Fibroblast of skin of right biceps (primary cell): ENCODE measurements around the gene TNFRSF8.

Source experiments
- DNase-seq: peaks from one replicate; pipeline ENCODE4 v3.0.0-alpha.2; 2013

Gene TNFRSF8

DNA sequence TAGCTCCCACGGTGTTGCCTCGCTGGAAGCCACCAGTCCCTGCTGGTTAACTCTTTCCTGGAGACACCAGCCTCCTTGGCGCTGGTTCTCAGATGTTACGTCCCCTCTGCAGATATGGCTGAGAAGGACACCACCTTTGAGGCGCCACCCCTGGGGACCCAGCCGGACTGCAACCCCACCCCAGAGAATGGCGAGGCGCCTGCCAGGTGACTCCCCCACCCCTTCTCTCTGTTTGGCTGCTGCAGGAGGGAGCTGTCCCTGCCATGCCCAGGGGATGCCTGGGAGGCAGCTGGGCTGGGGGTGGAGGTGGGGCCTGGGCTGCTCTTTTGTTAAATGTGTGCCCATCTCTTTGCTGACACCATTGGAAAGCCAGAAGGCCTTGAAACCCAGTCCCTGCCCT is 60.1 kb downstream of the TNFRSF8 start:
- no peak for DNase-seq

DNA sequence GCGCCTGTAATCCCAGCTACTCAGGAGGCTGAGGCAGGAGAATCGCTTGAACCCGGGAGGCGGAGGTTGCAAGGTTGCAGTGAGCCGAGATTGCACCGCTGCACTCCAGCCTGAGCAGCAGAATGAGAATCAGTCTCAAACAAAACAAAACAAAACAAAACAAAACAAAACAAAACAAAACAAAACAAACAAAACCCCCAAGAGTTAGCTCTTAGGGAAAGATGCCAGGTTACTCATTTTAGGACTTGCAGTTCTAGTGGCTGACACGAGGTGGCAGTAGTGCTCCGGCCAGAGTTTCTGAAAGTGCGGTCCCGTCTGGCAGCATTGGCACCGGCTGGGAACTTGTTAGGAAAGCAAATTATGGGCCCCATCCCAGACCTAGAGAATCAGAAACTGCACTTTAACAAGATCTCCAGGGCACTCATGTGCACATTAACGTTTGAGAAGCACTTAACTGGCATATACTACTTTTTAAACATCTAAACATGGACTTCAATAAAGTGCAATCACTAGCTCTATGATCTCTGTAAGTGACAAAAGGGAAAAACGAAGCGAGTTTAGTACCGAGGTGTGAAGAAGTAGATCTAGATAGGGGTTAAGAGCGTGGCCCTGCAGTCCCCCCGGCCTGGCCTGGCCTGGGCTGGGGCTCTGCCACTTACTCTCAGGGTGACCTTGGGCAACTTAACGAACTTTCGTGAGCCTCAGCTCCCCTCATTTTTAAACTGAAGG is 61.8 kb downstream of the TNFRSF8 start:
- DNase-seq, result peak; percentile 52

DNA sequence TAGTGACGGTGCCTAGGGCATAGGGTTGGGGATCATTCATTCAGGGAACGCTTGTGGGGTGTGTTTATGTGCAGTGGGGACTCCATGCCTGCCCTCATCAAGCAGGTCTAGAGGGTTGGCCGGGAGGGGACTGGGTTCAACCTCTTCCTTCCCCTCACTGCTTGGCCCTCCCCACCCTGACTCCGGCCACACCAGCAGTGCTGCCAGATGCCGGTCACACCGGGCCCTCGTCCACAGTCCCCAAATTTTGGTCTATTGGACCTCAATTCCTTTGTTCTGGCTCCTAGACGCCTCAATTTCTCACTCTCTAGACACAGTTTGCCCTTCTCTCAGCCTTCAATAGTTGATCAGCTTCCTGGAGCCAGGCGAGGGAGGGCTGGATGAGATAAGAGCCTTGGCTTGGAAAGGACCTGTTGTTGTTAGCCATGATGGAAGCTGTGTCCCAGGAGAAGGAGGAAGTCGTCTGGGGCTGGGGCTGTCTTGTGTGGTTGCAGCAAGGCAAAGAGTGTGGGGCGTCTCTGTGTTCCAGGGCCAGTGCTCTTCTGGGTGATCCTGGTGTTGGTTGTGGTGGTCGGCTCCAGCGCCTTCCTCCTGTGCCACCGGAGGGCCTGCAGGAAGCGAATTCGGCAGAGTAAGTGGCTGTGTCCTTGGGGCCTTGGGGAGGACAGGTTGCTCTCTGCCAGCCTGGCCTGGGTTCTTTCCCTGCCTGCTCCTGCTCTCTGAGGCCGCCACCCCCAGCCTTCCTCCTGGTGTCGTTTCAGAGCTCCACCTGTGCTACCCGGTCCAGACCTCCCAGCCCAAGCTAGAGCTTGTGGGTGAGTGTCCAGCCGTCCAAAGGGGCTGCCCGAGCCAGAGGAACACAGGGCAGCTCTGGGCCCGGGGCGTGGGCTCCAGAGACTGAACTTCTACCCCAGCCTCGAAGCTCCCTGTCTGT is 62.6 kb downstream of the TNFRSF8 start:
- DNase-seq, result no peak

DNA sequence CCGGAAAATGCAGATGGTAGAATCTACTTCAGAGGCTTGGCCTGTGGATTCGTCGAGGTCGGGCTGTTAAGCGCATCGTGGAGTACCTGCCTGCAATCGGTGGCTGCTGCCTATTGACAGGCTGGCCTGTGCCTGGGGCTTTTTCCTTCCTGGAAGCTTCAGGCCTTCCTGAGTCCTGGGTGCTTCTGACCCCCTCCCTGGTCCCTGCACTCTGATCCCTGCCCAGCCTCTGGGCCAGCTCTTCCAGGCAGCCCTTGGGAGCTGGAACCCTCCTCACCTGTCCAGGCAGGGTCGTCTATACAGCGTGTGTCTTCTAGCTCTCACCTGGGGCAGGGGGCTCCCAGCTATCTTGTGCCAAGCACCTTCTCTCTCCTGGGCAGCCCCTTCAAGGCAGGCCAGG is 63.7 kb downstream of the TNFRSF8 start:
- no peak for DNase-seq

DNA sequence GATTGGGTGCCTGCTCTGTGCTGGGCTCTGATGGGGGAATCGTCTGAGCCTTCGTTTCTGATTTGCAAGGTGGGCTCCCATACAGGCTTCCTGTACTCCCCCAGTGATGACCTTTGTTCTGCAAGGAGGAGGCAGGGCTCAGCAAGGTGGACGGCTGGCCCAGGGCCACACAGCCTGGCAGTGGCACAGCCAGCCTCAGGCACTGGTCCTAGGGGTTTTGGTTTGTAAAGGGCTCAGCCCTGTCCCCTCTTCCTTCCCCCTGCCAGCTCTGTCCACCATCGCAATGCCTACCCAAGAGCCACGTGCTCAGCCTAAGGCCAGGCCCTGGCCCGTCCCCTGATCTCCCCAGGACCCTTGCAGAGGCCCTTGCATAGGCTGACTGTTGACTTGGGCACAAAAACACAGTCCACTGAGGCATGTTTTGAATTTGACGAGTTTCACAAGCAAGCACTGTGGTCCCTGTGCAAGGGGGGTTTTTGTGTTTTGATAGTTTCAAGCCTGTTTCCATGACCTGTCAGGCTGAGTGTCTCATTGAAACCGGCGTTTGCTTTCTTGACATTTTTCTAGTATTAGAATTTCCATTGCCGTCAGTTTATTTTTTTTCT is 64.2 kb downstream of the TNFRSF8 start:
- DNase-seq, result no peak

DNA sequence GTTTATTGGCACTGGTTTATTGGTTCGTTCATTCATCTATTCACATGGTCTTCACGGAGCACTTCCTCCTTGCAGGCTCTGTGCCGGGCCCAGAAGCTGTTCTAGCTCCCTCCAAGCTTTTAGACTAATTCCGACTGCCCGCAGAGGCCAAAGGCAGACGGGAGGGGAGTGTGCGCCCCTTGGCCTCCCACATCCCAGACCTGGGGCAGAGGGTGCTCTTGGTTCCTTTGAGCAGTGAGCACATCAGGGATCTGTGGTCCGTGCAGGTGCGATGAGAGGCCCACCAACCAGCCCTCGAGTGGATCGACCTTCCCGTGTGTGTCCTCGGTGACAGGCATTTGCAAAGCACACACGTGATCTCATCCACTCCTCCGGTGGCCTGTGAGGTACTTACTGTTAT is 65.0 kb downstream of the TNFRSF8 start:
- no peak for DNase-seq

DNA sequence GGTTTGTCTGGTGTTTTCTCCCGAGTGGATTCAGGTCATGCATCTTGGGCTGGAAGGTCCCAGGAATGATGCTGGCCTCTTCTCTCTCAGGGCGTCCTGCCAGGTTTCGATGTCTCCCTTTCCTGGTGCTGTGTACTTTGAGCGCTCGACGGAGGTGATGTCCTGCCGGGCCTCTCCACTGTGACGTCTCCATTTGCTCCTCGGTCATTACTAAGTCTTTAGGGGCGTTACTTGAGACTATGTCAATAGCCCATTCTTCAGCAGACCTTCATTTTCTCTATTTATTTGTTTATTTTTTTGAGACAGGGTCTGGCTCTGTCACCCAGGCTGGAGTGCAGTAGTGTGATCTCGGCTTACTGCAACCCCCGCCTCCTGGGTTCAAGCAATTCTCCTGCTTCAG is 66.5 kb downstream of the TNFRSF8 start:
- DNase-seq, result no peak

DNA sequence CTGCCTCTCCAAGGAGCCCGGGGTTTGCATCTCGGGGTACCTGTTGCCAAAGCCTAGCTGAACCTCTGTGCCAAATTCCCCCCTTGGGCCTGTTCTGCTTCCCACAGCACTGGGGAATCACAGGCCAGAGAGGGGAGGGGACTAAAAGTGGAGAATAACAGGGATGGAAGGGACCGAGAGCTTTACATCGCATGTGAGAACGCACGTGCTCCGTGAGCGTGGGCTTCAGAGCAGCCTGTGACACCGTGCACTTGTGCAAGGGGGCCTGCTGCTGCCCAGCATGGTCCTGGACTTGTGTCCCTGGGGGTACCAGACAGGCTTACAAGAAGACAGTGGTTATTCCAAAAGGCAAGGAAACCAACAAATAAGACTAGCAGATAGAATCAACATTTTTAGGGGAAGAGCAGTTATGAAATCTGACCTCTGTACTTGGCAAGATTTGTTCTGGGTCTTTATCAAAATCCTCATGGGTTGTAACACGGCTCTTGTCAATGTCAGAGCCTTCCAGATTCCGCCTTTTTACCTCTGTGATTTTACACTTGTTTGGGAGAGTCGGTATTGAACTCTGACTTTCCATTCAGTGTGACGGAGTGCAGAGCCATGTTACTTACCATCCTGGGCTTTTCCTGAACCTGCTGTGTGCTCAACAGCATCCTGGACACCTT is 67.5 kb downstream of the TNFRSF8 start:
- no peak for DNase-seq

DNA sequence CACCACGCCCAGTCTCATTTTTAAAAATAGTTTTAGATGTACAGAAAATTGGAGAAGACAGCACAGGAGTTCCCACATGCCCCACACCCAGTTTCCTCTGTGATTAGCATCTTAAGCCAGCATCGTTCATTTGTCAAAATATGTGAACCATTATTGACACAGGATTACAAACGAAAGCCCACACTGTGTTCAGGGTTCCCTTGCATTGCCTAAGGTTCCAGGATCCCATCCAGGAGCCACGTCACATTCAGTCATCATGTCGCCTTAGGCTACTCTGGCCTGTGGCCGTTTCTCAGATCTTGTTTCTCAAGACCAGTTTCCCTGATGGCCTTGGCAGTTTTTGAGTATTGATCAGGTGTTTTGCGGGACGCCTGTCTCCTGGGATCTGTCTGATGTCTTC is 69.0 kb downstream of the TNFRSF8 start:
- DNase-seq, result no peak

DNA sequence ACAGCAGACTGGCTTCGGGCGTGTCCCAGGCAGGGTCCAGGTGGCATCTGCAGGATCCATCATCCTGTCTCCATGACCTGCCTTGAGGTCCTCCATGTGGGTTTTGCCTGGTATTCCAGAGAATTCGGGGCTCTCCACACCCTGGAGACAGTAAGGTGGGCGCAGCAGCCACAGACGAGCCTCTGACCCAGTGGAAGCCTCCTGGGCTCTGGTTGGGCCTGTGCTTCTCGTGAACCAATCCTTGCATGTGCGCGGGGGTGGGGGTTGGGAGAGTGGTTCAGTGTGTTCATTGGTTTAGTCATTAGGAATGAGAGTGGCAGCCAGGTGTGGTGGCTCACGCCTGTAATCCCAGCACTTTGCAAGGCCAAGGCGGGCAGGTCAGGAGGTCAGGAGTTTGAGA is 71.6 kb downstream of the TNFRSF8 start:
- DNase-seq, result no peak

DNA sequence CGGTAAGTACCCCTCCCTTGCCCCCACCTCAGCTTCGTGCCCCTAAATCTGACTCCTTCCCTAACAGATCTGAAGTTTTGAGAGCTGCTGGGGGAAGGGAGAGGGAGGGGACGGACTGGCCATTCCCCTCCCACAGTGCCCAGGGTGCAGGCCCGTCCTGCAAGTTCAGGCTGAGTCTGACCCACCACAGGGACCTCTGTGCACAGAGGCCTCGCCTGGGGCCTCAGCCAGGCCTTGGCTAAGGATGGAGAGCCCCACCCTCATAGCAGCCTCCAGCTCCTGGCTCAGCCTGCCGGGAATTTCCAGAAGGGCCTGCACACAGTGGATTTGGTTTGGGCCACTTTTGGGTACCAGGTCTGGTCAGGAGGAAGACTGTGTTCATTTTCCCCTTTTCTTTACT is 72.5 kb downstream of the TNFRSF8 start:
- no peak for DNase-seq

DNA sequence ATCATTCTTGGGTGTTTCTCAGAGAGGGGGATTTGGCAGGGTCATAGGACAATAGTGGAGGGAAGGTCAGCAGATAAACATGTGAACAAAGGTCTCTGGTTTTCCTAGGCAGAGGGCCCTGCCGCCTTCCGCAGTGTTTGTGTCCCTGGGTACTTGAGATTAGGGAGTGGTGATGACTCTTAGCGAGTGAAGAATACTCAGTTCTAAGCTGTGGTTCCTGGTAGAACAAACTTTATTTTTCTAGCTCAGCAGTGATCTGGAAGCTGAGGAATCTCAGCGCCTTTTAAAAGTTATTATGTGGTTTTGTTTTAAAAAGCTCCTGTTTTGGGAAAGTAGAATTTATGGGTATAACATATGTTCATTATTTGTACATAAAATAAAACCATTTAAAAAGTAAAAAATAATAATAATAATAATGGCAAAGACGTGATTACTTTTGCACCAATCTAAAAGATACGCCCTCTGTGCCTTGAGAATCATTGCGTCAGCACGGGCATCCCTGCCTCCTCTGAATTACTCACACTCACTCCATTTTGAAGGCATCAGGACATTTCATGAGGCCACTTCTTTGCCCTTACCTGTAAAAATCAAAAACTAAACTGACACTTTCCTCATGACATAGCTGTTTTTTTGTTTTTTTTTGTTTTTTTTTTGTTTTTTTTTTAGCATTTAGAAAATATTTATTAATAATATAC is 74.0 kb downstream of the TNFRSF8 start:
- no peak for DNase-seq

DNA sequence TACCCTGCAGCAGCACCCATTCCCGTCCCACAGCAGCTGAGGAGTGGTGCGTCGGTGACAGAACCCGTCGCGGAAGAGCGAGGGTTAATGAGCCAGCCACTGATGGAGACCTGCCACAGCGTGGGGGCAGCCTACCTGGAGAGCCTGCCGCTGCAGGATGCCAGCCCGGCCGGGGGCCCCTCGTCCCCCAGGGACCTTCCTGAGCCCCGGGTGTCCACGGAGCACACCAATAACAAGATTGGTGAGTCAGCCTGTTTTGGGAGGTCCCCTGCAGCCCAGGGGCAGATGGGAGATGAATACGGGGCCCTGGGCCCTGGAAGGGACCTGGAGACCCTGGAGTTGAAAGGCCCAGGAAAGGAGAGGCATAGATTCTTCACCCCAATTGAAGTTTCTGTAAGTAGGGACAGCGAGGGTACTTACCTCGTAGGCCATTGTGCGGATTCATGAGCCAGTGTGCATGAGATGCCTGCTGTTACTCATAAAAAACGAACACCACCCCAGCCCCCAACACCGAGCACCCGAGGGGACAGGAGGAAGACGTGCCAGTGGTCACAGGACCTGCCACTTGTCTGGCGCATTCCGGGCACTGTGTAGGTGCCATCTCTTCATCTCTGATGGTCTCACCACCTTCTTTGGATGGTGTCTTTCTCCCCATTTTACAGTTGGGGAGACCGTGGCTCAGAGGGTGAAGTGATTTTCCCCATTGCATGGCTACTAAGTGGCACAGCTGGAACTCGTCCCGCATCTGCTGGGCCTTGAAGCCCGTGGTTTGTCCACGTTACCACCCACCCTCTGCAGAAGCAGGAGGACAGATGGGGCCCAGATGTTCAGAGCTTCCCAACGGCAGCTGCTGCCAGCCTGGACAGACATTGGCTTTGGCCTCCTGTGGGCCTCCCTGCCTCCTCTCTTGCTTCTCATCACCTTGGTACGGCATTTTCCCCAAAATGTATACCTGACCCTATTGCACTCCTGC is 75.4 kb downstream of the TNFRSF8 start:
- DNase-seq, result no peak

DNA sequence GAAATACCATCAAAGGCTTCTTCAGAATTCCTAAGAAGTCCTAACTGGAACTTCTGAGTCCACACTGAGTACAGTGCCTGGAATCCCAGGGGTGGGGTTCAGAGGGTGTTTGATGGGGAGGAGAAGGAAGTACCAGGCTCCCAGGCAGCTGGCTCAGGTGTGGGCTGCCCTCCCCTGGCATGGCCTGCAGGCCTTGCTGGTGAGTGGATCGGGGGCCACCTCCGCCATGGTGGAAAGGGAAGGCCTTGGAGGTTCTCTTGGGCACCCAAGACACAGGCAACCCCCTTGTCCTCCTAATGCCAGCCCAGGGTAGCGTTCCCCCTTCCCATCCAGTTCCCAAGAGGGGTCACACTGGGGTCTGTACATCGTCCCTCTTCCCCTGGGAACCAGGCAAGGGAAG is 76.9 kb downstream of the TNFRSF8 start:
- no peak for DNase-seq

DNA sequence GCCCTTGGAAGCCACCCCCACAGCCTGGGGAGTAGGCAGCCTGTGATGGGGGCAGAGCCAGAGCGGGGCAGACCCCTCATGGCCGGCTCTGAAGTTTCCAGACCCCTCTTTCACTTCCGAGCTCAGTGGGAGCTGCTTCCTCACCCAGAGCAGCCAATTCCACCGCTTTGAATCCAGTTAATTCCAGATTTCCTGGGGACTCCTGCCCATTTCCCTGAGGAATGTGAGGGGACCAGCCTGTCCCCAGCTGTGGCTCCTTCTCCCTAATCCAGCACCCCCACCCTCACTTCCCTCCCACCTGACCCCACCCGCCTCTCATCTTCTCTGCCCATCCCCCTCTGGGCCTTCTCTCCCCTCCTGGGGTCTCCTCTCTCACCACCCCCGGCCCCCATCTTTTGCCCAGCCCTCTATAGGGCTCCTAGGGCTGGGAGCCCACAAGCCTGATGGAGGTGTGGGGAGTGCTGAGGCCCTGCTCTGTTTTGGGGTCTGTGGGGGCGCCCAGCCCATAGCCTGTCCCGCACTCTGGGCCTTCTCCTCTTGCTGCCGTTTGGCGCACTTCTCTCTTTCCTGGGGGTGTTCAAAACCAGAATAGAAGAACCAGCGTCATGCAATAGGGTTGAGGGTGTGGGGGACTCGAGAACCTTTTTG is 77.5 kb downstream of the TNFRSF8 start:
- DNase-seq, result no peak

DNA sequence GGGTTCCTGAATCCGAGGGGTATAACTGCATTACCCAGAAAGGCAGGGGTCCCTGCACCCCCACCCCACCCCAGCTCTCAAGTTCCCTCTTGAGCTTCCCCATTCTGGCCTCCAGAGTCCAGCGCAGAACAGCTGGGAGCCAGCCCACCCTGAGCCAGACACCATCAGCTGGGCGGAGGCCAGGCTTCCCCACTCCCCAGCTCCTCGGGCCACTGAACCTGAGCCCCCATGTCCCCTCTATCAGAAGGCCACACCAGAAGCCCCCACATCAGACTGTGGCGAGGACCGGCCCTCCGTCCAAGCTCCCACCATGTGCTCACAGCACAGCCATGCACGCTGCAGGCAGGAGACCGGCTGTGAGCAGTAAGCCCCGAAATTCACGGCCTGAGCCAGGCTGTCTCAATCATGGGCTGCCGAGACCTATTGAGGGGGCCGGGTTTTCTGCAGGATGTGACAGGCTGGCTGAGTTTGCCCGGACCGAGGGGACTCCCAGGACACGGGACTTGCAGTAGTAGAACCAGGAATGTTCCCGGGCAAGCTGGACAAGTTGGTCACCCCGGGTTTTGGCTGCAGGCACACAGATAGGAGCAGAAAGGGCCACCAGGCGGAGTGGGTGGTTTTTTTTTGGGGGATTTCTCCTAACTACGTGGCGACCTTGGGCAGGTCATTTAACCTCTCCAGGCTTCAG is 78.2 kb downstream of the TNFRSF8 start:
- DNase-seq, result no peak

DNA sequence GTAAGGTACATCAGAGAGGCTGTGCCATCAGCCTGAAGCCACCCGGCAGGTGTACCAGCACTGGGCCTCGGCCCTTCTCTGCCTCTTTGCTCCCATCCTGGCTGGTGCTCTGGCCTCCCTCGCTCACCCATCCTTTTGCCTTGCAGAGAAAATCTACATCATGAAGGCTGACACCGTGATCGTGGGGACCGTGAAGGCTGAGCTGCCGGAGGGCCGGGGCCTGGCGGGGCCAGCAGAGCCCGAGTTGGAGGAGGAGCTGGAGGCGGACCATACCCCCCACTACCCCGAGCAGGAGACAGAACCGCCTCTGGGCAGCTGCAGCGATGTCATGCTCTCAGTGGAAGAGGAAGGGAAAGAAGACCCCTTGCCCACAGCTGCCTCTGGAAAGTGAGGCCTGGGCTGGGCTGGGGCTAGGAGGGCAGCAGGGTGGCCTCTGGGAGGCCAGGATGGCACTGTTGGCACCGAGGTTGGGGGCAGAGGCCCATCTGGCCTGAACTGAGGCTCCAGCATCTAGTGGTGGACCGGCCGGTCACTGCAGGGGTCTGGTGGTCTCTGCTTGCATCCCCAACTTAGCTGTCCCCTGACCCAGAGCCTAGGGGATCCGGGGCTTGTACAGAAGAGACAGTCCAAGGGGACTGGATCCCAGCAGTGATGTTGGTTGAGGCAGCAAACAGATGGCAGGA is 79.2 kb downstream of the TNFRSF8 start:
- no peak for DNase-seq

DNA sequence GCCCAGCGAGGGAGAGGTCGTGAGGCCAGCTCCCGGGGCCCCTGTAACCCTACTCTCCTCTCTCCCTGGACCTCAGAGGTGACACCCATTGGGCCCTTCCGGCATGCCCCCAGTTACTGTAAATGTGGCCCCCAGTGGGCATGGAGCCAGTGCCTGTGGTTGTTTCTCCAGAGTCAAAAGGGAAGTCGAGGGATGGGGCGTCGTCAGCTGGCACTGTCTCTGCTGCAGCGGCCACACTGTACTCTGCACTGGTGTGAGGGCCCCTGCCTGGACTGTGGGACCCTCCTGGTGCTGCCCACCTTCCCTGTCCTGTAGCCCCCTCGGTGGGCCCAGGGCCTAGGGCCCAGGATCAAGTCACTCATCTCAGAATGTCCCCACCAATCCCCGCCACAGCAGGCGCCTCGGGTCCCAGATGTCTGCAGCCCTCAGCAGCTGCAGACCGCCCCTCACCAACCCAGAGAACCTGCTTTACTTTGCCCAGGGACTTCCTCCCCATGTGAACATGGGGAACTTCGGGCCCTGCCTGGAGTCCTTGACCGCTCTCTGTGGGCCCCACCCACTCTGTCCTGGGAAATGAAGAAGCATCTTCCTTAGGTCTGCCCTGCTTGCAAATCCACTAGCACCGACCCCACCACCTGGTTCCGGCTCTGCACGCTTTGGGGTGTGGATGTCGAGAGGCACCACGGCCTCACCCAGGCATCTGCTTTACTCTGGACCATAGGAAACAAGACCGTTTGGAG is 80.0 kb downstream of the TNFRSF8 start:
- DNase-seq, result no peak

DNA sequence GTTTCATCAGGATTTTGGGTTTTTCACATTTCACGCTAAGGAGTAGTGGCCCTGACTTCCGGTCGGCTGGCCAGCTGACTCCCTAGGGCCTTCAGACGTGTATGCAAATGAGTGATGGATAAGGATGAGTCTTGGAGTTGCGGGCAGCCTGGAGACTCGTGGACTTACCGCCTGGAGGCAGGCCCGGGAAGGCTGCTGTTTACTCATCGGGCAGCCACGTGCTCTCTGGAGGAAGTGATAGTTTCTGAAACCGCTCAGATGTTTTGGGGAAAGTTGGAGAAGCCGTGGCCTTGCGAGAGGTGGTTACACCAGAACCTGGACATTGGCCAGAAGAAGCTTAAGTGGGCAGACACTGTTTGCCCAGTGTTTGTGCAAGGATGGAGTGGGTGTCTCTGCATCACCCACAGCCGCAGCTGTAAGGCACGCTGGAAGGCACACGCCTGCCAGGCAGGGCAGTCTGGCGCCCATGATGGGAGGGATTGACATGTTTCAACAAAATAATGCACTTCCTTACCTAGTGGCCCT is 80.6 kb downstream of the TNFRSF8 start:
- peak; percentile 86 for DNase-seq
